Rectal smooth muscle tissue (tissue), 1 donor: Measurements from ENCODE around the gene CLDN19.
"Not testable (repeated sequence)": the region's sequence is repeated elsewhere in the genome, so short reads cannot be mapped to it uniquely, and the experiment has no call there.

Experiments
- H3K27ac ChIP-seq: one replicate; pipeline ENCODE4 v1.7.0; 2013; ENCODE audit warnings: low read depth, low read length, inconsistent platforms
- H3K27me3 ChIP-seq: one replicate; pipeline ENCODE4 v1.7.0; 2013; ENCODE audit warnings: low read length; ENCODE audit not compliant: control insufficient read depth, insufficient read depth
- H3K36me3 ChIP-seq: one replicate; pipeline ENCODE4 v1.7.0; 2013; ENCODE audit warnings: low read length; ENCODE audit not compliant: control insufficient read depth, insufficient read depth
- H3K4me1 ChIP-seq: one replicate; pipeline ENCODE4 v1.7.0; 2013; ENCODE audit warnings: low read length; ENCODE audit not compliant: control insufficient read depth, insufficient read depth
- H3K4me3 ChIP-seq: one replicate; pipeline ENCODE4 v1.7.0; 2013; ENCODE audit warnings: low read length
- H3K9ac ChIP-seq: one replicate; pipeline ENCODE4 v1.7.0; 2013; ENCODE audit warnings: low read length

Gene CLDN19

GRCh38 chr1:42756956-42757891 lies 17.2 kb upstream of the CLDN19 start:
- Histone ChIP-seq H3K27ac (no peak overlapping the region), H3K36me3 (peaks cover 25% of the 10 kb centered on the region), H3K4me1 (no peaks in the 10 kb centered on the region)

DNA sequence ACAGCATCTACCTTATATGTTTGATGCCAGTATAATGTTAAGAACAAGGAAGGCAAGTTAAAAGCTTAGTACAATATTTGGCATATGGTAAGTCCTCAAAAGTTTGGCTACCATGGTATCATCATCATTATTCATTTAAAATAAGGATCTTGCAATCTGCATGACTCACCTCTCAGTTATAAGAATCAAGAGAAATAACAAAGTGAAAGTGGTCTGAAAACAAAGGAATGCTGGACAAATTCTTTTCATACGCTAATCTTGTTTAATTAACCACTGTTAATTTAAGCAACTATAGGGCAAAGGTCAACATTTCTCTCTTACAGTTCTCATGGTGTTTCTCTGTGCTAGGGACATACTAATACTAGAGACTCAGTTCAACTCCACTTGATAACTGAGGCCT lies 13.0 kb upstream of the CLDN19 start:
- Histone ChIP-seq H3K27ac (no peak overlapping the region), H3K36me3 (peaks cover 31% of the 10 kb centered on the region), H3K27me3 (no peaks in the 10 kb centered on the region)

More at GRCh38 chr1:42756956-42757891, 17.2 kb upstream of the CLDN19 start:
- H3K4me3 ChIP-seq: no peak overlapping the region
- no peak overlapping the region for H3K9ac ChIP-seq
- H3K27me3 ChIP-seq: no peaks in the 10 kb centered on the region

GRCh38 chr1:42752284-42752683 lies 12.2 kb upstream of the CLDN19 start:
- Histone ChIP-seq H3K36me3 (peaks cover 24% of the 10 kb centered on the region), H3K4me3 (no peak overlapping the region), H3K27ac (no peak overlapping the region), H3K27me3 (no peaks in the 10 kb centered on the region), H3K9ac (no peak overlapping the region), H3K4me1 (no peaks in the 10 kb centered on the region)

More for the DNA sequence above, 13.0 kb upstream of the CLDN19 start:
- H3K4me1 ChIP-seq: no peaks in the 10 kb centered on the region
- H3K4me3 ChIP-seq: no peak overlapping the region
- no peak overlapping the region for H3K9ac ChIP-seq

GRCh38 chr1:42751511-42752070 lies 11.6 kb upstream of the CLDN19 start:
- peaks cover 24% of the 10 kb centered on the region for H3K36me3 ChIP-seq
- H3K27ac ChIP-seq, H3K4me3 ChIP-seq, H3K27me3 ChIP-seq, H3K9ac ChIP-seq, H3K4me1 ChIP-seq: not testable (repeated sequence)

DNA sequence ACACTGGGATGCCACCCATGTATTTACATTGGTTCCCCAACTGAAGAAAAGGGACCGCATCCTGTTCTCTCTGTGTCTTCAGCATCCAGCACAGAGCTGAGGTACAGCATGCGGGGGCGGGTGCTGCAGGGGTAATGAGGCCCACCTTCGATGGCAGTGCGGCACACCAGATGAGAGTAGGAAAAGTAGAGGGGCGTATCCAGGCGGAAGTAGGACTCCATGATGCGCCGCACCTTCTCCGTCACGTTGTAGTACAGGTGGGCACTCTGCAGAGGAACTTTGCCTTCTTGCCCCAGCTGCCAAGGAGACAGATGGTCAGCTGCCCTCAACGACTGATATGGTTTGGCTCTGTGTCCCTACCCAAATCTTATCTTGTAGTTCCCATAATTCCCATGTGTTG lies 10.0 kb upstream of the CLDN19 start:
- Histone ChIP-seq H3K9ac (no peak overlapping the region), H3K4me3 (no peak overlapping the region), H3K27ac (no peak overlapping the region), H3K4me1 (no peaks in the 10 kb centered on the region), H3K27me3 (no peaks in the 10 kb centered on the region), H3K36me3 (peaks cover 20% of the 10 kb centered on the region)

DNA sequence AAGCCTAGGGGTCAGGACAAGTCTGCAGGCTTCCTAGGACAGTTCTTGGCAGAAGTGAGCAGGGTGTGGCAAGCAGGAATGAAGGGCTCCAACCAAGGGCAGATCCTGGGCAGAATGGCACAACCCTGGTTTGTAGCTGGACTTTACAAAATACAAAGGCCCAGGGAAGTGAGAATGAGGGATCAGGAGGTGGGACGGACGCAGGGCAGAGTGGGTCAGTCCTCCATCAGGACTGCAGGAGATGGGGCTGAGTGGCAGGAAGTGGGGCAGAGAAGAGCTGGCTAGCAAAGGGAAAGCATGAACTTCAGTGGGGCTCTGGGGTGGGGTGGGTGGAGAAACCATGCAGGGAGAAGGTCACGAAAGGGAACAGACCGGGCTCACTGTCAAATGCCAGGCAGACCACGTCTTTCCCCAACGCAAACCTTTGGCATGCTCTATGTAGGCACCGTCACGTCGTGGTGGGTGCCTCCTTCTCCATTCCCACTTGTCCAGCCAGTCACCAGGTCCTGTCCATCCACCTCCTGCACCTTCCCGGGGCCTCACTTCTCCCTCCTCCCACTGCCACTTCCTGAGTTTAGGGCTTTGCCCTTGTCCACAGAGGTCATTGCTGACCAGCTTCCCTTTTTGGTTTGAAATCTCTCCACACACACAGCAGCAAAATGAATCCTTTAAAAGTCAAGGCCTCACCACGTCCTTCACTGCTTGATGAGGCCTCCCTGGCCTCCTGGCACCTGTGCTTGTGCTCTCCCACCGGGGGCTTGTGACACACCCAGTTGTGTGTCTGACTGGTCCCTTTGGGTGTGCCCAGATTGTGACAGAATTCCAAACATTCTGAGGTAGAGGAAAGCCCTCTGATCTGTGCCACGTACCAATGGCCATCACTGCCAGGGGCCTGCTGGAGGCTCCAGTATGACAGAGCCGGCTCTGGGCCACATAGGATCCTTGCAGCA lies 8.7 kb upstream of the CLDN19 start:
- no peak overlapping the region for H3K9ac ChIP-seq
- no peak overlapping the region for H3K4me3 ChIP-seq
- H3K27me3 ChIP-seq: no peaks in the 10 kb centered on the region
- no peaks in the 10 kb centered on the region for H3K4me1 ChIP-seq
- no peak overlapping the region for H3K27ac ChIP-seq
- peaks cover 14% of the 10 kb centered on the region for H3K36me3 ChIP-seq

GRCh38 chr1:42748021-42748420 lies 8.0 kb upstream of the CLDN19 start:
- no peaks in the 10 kb centered on the region for H3K4me1 ChIP-seq
- no peak overlapping the region for H3K4me3 ChIP-seq
- H3K27ac ChIP-seq: no peak overlapping the region
- peaks cover 14% of the 10 kb centered on the region for H3K36me3 ChIP-seq
- no peak overlapping the region for H3K9ac ChIP-seq
- no peaks in the 10 kb centered on the region for H3K27me3 ChIP-seq

DNA sequence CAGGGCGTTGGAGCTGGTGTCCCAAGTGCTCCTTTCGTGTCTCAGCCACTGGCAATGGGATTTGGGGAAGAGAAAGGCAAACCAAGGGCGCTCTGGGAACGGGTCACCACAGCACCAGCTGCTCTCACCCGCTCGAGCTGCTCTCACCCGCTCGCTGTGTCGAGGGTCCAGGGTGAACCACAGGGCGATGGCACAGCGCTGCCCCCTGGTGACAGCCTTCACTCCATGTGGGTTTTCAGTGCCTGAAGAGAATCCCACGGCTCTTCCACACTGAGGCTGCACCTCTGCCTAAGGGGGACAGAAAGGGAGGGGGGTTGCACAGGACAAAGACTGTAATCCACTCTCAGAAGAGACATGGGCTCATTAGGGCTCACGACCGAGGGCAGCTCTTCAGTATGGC lies 7.1 kb upstream of the CLDN19 start:
- peaks cover 11% of the 10 kb centered on the region for H3K36me3 ChIP-seq

DNA sequence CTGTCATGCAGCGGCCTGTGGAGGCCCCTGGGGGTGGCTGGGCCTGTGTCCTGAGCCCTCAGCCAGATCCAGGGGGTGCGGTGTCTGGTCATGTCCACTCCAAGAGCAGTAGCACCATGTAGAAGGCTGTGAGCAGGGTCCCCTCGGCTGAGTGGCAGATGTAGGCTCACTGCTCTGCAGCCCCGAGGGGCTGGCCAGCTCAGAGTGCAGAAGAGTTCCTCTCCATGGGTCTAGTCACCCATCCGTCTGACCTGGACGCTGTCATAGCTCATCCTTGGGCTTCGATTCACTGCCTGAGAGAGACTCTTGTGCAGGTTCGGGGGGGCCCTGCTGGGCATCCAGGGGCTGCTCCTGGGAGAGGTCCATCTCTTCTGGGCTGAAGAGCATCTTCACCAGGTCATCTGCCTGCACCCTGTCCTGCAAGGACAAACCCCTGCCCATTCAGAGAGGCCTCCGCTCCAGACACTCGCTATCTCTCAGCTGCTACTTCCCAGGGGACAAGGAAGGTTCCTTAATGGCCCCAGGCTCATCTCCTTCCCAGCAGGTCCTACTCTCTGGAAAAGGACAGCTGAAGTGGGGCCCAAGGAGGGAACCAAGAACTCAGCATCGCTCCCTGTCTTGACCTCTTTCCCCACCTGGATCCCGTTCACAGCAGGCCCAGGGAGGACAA lies 6.5 kb upstream of the CLDN19 start:
- Histone ChIP-seq H3K36me3 (peaks cover 8% of the 10 kb centered on the region), H3K9ac (no peak overlapping the region), H3K27me3 (no peaks in the 10 kb centered on the region), H3K27ac (no peak overlapping the region), H3K4me1 (no peaks in the 10 kb centered on the region), H3K4me3 (no peak overlapping the region)

More for the DNA sequence above, 7.1 kb upstream of the CLDN19 start:
- no peaks in the 10 kb centered on the region for H3K4me1 ChIP-seq
- H3K9ac ChIP-seq: no peak overlapping the region
- H3K27ac ChIP-seq: no peak overlapping the region
- H3K27me3 ChIP-seq: no peaks in the 10 kb centered on the region
- no peak overlapping the region for H3K4me3 ChIP-seq

DNA sequence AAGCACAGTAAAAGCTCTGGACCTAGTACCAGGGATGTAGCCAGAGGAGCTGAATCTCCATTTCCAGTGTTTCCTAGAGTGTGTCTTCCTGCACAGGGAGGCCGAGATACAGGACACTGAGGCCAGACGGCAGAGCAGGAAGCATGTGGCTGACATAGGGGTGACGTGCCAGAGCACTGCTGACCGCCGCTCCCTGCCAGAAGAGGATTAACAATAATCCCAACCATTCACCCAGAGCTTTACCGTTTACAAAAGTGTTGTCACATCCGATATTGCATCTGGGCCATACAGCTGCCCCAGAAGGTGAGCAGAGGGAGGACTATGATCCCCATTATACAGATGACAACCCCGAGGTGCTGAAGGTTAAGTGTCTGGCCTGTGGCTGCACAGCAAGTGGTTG lies 5.8 kb upstream of the CLDN19 start:
- Histone ChIP-seq H3K36me3 (peaks cover 8% of the 10 kb centered on the region), H3K4me1 (no peaks in the 10 kb centered on the region), H3K4me3 (no peak overlapping the region), H3K27me3 (no peaks in the 10 kb centered on the region), H3K9ac (no peak overlapping the region), H3K27ac (no peak overlapping the region)

DNA sequence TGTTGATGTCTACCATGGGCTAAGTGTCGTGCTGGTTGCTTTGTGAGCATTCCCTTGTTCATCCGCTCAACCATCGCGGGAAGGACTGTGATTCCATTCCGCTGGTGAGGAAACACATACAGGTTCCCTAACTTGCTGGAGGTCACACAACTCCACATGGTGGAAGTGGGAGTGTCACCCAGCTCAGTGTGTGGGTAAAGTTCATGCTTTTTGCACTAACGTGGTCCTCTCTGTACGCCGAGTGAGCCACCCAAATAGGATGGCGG lies 4.0 kb upstream of the CLDN19 start:
- H3K4me1 ChIP-seq: no peaks in the 10 kb centered on the region
- H3K27ac ChIP-seq: no peak overlapping the region
- peaks cover 4% of the 10 kb centered on the region for H3K36me3 ChIP-seq
- no peaks in the 10 kb centered on the region for H3K27me3 ChIP-seq
- no peak overlapping the region for H3K4me3 ChIP-seq
- no peak overlapping the region for H3K9ac ChIP-seq
